ENCODE results near the gene KSR2.
"Not testable (repeated sequence)": the region's sequence is repeated elsewhere in the genome, so short reads cannot be mapped to it uniquely, and the experiment has no call there.

The KSR2 gene

GRCh38 chr12:117857632-117858612 is 110.9 kb downstream of the KSR2 start:
- DNase-seq (ENCODE audit: low read depth in 2 of 2), result peak; percentile 37 to 61

- DNase-seq (ENCODE audit: low read depth in 2 of 2), result not testable (repeated sequence)
Observed at GRCh38 chr12:117857139-117857538, 111.7 kb downstream of the KSR2 start.

- DNase-seq (ENCODE audit: low read depth in 2 of 2), result no peak
Observed at GRCh38 chr12:117855165-117855564, 113.6 kb downstream of the KSR2 start.

GRCh38 chr12:117854339-117855012 is 114.3 kb downstream of the KSR2 start:
- DNase-seq (ENCODE audit: low read depth in 2 of 2), result peak; percentile 17 to 49

GRCh38 chr12:117853600-117853999 is 115.2 kb downstream of the KSR2 start:
- DNase-seq (ENCODE audit: low read depth in 2 of 2), result no peak

GRCh38 chr12:117850048-117850447 is 118.7 kb downstream of the KSR2 start:
- no peak for DNase-seq (ENCODE audit: low read depth in 2 of 2)

GRCh38 chr12:117847371-117847770 is 121.4 kb downstream of the KSR2 start:
- no peak for DNase-seq (ENCODE audit: low read depth in 2 of 2)

GRCh38 chr12:117845271-117845904 is 123.4 kb downstream of the KSR2 start:
- DNase-seq (ENCODE audit: low read depth in 2 of 2), result no peak

GRCh38 chr12:117844114-117844830 is 124.5 kb downstream of the KSR2 start:
- no peak for DNase-seq (ENCODE audit: low read depth in 2 of 2)

- DNase-seq (ENCODE audit: low read depth in 2 of 2), result no peak
Observed at GRCh38 chr12:117842630-117843029, 126.2 kb downstream of the KSR2 start.

- DNase-seq (ENCODE audit: low read depth in 2 of 2), result no peak
Observed at GRCh38 chr12:117842220-117842619, 126.6 kb downstream of the KSR2 start.

GRCh38 chr12:117837737-117838050 is 131.1 kb downstream of the KSR2 start:
- DNase-seq (ENCODE audit: low read depth in 2 of 2), result no peak

GRCh38 chr12:117836999-117837736 is 131.6 kb downstream of the KSR2 start:
- peak; percentile 55 to 78 for DNase-seq (ENCODE audit: low read depth in 2 of 2)

GRCh38 chr12:117836476-117836875 is 132.3 kb downstream of the KSR2 start:
- no peak for DNase-seq (ENCODE audit: low read depth in 2 of 2)

- no peak for DNase-seq (ENCODE audit: low read depth in 2 of 2)
Observed at GRCh38 chr12:117835156-117835555, 133.6 kb downstream of the KSR2 start.

- DNase-seq (ENCODE audit: low read depth in 2 of 2), result no peak
Observed at GRCh38 chr12:117832459-117833457, 136.0 kb downstream of the KSR2 start.

- DNase-seq (ENCODE audit: low read depth in 2 of 2), result no peak
Observed at GRCh38 chr12:117830471-117830870, 138.3 kb downstream of the KSR2 start.

- no peak for DNase-seq (ENCODE audit: low read depth in 2 of 2)
Observed at GRCh38 chr12:117829108-117829507, 139.7 kb downstream of the KSR2 start.

GRCh38 chr12:117827660-117828059 is 141.1 kb downstream of the KSR2 start:
- DNase-seq (ENCODE audit: low read depth in 2 of 2), result no peak

GRCh38 chr12:117825827-117826226 is 143.0 kb downstream of the KSR2 start:
- DNase-seq (ENCODE audit: low read depth in 2 of 2), result no peak

Data from stimulated activated CD4-positive, alpha-beta T cell treated with anti-CD3 and anti-CD28 coated beads, Interleukin-12 subunit alpha, Interleukin-12 subunit beta, amount 100 ng/mL, for 24 hours (primary cell).